ENCODE measurements around the gene CCBE1. TPM values are rescaled to one million over a fixed set of nuclear protein-coding genes. Genes with fewer than 3 reads are reported as not detected.

Gene CCBE1
- total and polyA plus RNA-seq, 10 donors: 0.06 to 0.93 (median 0.23) TPM

- H3K4me3 ChIP-seq: no peak overlapping the region
- TF ChIP-seq POLR2A (IDR thresholded peaks at IDR 0.05): no peak
- no peak for TF ChIP-seq CTCF (IDR thresholded peaks at IDR 0.05 in 8 of 11, conservative IDR thresholded peaks at IDR 0.05 in 3 of 11)
- no peak for TF ChIP-seq POLR2AphosphoS5 (IDR thresholded peaks at IDR 0.05)
- 33 to 66% (median 59%) methylated on average over 2 of the region's 2 CpGs for WGBS, 5 donors
- intact Hi-C loops (cut with DNase I; ENCODE audit: low total_unique reads): no loop called here
- no peaks in the 10 kb centered on the region for H3K9me3 ChIP-seq
- no peak overlapping the region for H3K27ac ChIP-seq
- no peaks in the 10 kb centered on the region for H3K4me1 ChIP-seq
- no peaks in the 10 kb centered on the region for H3K36me3 ChIP-seq
- no peaks in the 10 kb centered on the region for H3K27me3 ChIP-seq (replicated peaks in 1 of 7)
- DNase-seq: no peak
Observed at GRCh38 chr18:59488899-59489298, 208.3 kb downstream of the CCBE1 start.

- no peak for DNase-seq
- whole genome bisulfite sequencing, 5 donors: 77 to 87% (median 83%) methylated on average over 5 of the region's 5 CpGs
- no peaks in the 10 kb centered on the region for H3K4me1 ChIP-seq
Observed at GRCh38 chr18:59485382-59485781, 211.8 kb downstream of the CCBE1 start.

GRCh38 chr18:59484561-59485328 lies 212.5 kb downstream of the CCBE1 start:
- no peak overlapping the region for H3K27ac ChIP-seq

More at GRCh38 chr18:59485382-59485781, 211.8 kb downstream of the CCBE1 start:
- TF ChIP-seq CTCF (IDR thresholded peaks at IDR 0.05 in 8 of 11, conservative IDR thresholded peaks at IDR 0.05 in 3 of 11) (no peak), POLR2A (IDR thresholded peaks at IDR 0.05) (no peak), POLR2AphosphoS5 (IDR thresholded peaks at IDR 0.05) (no peak)
- H3K27me3 ChIP-seq (replicated peaks in 1 of 7): no peaks in the 10 kb centered on the region
- H3K4me3 ChIP-seq: no peak overlapping the region
- no peak overlapping the region for H3K27ac ChIP-seq
- H3K9me3 ChIP-seq: no peaks in the 10 kb centered on the region
- no peaks in the 10 kb centered on the region for H3K36me3 ChIP-seq
- intact Hi-C loops (cut with DNase I; ENCODE audit: low total_unique reads): no loop called here

More at GRCh38 chr18:59484561-59485328, 212.5 kb downstream of the CCBE1 start:
- 32 to 43% (median 41%) methylated on average over 8 of the region's 8 CpGs for WGBS, 5 donors
- Histone ChIP-seq H3K27me3 (replicated peaks in 1 of 7) (no peaks in the 10 kb centered on the region), H3K4me3 (no peak overlapping the region), H3K4me1 (no peaks in the 10 kb centered on the region), H3K36me3 (no peaks in the 10 kb centered on the region), H3K9me3 (no peaks in the 10 kb centered on the region)
- no peak for DNase-seq
- intact Hi-C loops (cut with DNase I; ENCODE audit: low total_unique reads): no loop called here
- TF ChIP-seq POLR2A (IDR thresholded peaks at IDR 0.05) (no peak), CTCF (IDR thresholded peaks at IDR 0.05 in 8 of 11, conservative IDR thresholded peaks at IDR 0.05 in 3 of 11) (no peak), POLR2AphosphoS5 (IDR thresholded peaks at IDR 0.05) (no peak)
